HG03442 (cell line): ENCODE data around the gene NAA80.
"Not testable (repeated sequence)": the region's sequence is repeated elsewhere in the genome, so short reads cannot be mapped to it uniquely, and the experiment has no call there.

Experiments
- ATAC-seq: cut with Tn5 transposase; IDR thresholded peaks from one replicate; pipeline ENCODE4 v1.9.1; 2021; ENCODE audit warnings: mild to moderate bottlenecking, moderate library complexity; ENCODE audit not compliant: unreplicated experiment

The NAA80 gene

DNA sequence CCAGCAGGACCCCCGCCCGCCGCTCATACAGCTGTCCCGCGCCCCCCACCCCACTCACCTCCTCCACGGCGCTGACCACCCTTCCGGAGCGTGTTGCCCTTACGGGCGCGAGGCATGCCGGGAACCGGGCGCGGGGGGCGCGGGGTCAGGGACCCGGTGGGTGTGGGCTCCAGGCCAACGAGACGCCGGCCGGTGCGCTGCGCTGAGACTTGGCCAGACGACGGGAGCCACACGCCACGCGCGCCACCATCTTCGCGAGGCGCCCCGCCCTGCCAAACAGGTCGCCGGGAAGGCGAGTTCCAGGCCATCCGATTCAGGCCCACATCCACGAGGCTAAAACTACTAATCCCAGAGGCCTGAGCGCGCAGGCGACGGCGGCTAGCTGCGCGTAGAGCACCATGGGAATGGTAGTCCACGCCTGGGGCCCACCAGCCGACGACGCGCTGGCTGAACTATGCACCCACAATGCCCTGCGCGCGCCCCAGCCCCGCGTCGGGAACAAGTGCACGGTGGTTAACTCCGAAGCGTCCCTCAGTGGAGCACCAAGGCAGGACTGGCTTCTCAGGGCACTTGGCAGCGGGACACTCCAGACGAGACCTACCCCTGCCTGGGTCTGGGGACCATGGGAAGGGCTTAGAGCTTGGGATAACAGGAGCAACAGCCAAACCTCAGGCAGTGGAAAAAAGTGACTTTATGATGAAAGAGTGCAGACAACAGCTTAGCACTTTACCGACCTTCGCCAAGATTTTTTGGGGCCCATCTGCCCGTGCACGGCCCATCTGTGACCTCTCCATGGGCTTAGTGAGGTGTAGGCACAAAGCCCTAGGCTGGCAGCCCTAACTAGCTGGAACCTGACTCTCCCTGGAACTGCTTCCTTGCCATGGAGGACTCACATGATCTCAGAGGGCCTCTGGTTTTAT lies 6.8 kb downstream of the NAA80 start, which contains the start of gene IFRD2:
TSS of gene IFRD2 (minus strand) at position 271 of the 920 bp plus-strand sequence. CDS start at position 116, 155 bp downstream.
- ATAC-seq: peak; percentile 91

- ATAC-seq: no peak
These were observed 9.0 kb downstream of the NAA80 start for GRCh38 chr3:50290161-50290641.

DNA sequence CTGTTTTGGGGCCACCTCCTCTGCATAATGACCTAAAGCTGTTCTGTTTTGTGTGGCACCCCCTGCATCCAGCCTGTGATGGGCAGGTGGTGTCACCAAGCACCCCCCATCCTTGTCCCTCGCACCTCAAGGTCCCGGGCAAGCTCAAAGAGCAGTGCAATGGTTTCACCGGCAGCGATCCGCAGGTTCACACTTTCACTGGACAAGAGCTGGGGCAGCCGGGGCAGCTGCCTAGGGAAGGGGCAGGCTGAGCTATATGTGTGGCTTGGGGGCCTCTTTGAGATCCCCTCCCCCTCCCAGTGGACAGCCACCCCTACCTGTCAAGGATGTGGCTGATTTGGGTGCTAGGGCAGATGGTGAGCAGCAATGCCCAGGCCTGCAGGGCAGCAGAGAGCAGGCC lies 10.1 kb downstream of the NAA80 start:
- no peak for ATAC-seq

- no peak for ATAC-seq
These were observed 10.7 kb downstream of the NAA80 start for GRCh38 chr3:50288387-50289007.

DNA sequence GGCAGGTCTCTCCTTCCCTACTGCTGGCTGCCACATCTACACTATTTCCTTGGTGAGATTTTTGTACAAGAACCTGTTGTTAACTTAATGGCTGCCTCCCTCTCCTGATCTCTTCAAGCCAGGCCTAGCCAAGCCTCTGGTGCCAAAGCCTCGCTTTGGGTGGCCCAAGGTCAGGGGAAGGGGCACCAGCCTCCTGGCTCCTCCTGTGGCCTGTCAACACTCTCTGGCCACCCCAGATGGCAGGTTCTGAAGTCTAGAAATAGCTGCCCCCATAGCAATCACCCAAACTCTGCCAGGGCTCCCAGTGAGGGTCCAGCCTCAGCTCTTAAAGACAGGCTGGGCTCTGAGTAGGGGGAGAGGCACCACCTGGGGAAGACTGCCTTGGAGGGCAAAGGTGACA lies 11.9 kb downstream of the NAA80 start:
- no peak for ATAC-seq

DNA sequence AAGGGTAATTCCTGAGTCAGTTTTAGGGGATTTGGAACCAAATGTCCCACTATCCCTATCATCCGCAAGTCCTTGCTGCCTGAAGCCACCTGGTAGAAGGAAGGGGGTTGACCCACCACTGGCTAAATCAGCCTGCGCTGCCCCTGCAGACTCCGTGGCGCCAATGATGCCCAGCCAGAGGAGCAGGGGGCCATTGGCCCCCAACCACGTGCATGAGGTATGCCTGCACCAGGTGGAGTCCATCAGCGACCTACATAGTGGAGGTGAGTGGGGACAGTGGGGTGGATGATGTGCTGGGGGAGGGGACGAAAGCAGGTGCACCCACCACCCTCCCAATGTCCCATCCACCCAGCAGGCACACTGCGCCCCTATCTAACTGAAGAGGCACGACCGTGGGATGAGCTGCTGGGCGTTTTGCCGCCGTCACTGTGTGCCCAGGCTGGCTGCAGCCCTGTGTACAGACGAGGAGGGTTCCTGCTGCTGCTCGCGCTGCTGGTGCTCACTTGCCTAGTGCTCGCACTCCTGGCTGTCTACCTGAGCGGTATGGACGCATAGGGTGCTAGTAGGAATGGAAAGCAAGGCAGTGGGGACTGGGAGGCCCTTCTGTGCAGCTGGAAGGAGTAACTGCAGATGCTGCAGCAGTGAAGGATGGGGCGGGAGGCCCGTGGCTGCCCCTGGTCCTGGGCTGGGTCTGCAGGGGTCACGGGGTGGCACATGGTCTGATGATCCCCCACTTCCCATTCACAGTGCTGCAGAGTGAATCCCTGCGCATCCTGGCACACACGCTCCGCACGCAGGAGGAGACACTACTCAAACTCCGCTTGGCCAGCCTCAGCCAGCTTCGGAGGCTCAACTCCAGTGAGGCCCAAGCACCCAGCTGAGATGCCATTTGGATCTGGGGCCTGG lies 12.6 kb downstream of the NAA80 start:
- ATAC-seq: no peak

- not testable (repeated sequence) for ATAC-seq
These were observed 15.1 kb downstream of the NAA80 start for GRCh38 chr3:50284121-50284520.

- ATAC-seq: no peak
These were observed 19.8 kb downstream of the NAA80 start for GRCh38 chr3:50279255-50280016.

DNA sequence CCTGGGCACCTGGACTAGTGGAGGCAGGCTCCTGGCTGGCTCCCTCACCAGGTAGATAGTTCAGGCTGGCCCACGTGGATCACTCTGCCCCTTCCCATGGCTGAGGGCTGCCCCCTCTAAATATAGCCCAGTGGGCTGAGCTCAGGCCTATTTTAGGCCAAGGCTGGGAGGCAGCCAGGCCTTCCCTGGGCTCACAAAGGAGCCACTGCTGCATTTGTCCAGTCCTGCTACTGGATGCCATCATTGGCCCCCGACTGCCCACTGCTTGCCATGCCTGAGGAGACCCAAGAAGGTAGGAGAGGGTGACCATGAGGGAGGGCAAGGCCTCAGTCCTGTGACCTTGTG lies 20.4 kb downstream of the NAA80 start, which contains the start of gene LSMEM2:
TSS of gene LSMEM2 (plus strand) at position 208 of the 345 bp plus-strand sequence. CDS start at position 235, 27 bp downstream.
- no peak for ATAC-seq

- ATAC-seq: no peak
These were observed 20.9 kb downstream of the NAA80 start for GRCh38 chr3:50278123-50278879.

DNA sequence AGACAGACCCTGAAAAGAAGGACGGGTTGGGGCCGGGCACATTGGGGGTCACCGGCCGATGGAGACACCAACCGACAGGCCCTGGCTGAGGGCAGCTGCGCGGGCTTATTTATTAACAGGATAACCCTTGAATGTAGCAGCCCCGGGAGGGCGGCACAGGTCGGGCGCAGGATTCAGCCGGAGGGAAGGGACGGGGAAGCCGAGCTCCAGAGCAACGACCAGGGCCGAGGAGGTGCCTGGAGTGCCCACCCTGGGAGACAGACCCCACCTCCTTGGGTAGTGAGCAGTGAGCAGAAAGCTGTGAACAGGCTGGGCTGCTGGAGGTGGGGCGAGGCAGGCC lies 22.5 kb downstream of the NAA80 start:
- no peak for ATAC-seq

DNA sequence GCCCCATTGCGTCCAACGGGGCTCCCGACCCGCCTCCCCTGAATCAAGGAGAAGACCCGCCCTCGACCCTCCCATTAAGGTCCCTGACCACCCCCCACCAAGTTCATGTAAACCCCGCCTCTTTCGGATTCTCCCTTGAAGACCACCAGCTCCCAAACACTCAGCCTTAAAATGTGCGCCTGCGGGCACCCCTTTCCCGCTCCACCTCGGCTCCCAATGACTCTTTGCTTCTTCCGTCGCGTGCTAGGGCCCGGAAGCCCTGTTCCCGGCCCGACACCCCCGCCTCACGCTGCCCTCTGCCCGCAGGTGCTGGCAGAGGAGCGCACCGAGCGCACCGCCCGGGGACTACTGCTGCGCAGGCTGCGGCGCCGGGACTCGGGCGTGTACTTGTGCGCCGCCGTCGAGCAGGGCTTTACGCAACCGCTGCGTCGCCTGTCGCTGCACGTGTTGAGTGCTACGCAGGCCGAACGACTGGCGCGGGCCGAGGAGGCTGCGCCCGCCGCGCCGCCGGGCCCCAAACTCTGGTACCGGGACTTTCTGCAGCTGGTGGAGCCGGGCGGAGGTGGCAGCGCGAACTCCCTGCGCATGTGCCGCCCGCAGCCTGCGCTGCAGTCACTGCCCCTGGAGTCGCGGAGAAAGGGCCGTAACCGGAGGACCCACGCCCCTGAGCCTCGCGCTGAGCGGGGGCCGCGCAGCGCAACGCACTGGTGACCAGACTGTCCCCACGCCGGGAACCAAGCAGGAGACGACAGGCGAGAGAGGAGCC lies 23.0 kb downstream of the NAA80 start:
- ATAC-seq: no peak

DNA sequence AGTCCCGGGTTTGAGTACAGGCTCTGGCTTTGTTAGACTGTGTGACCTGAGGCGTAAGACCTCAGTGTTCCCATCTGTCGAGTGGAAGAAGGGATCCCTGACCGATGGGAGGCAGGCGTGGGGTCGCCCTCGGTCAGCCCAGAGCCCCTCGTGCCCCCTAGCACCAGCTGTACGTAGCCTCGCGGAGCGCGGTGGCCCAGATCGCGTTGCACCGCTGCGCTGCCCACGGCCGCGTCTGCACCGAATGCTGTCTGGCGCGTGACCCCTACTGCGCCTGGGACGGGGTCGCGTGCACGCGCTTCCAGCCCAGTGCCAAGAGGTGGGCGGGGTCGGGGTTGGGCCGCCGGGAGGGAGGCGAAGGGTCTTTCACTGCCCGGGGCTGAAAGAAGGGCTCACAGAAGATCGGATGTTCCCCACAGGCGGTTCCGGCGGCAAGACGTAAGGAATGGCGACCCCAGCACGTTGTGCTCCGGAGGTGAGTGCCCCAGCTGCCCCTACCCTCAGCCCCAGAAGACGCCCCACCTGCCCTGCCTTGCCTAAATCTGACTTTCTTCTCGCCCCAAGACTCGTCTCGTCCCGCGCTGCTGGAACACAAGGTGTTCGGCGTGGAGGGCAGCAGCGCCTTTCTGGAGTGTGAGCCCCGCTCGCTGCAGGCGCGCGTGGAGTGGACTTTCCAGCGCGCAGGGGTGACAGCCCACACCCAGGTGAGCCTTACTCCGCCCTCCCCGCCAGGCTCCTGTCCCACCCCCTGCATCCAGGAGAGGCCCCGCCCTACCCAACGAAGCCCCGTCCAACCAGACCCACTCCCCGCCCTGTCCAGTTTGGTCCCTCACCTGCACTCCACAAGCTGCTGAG lies 23.8 kb downstream of the NAA80 start:
- ATAC-seq: no peak

DNA sequence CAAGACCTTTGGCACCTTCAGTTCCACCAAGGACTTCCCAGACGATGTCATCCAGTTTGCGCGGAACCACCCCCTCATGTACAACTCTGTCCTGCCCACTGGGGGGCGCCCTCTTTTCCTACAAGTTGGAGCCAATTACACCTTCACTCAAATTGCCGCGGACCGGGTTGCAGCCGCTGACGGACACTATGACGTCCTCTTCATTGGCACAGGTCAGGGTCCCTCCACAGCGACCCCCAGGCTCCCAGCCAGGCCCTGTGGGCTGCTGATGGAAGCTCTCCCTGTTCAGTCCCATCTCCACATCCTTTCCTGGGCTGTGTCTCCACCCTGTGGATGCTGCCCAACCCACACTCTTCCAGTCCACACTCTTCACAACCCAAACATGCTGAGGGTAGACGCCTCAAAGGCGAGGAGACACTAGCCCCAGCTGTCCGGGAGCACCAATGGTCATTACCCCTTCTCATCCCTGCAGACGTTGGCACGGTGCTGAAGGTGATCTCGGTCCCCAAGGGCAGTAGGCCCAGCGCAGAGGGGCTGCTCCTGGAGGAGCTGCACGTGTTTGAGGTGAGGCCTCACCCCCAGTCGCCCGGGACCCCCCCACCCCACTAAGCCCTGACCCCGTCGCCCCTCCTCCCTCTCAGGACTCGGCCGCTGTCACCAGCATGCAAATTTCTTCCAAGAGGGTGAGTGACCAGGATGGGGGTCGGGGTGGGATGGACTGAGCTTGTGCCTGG lies 24.7 kb downstream of the NAA80 start:
- no peak for ATAC-seq

GRCh38 chr3:50273689-50274065 lies 25.5 kb downstream of the NAA80 start:
- ATAC-seq: no peak

DNA sequence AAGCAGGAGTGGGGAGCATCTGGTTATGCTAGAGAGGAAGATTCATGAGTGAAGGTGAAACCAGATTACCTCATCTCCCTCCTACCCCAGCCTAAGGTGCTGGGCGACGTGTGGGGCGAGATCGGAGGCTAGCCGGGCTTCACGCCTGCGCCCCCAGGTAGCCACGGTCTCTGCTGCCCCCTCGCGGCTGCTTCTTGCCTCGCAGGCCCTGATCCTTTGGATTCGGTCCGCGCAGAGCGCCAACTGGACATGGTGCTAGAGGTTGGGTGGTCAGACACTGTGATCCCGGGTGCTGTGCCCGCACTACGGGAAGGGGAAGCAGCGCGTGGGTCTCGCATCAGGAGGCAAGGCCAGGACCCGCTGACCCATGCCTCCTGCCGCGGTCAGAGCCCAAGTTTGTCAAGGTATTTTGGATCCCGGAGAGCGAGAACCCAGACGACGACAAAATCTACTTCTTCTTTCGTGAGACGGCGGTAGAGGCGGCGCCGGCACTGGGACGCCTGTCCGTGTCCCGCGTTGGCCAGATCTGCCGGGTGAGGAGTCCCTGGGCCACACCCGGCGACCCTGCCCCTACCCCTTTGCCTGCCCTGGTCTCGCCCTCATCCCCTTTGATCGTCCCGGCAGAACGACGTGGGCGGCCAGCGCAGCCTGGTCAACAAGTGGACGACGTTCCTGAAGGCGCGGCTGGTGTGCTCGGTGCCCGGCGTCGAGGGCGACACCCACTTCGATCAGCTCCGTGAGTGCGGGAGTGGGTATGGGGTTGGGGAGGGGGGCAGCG lies 26.1 kb downstream of the NAA80 start:
- ATAC-seq: peak; percentile 82

- ATAC-seq: not testable (repeated sequence)
These were observed 26.7 kb downstream of the NAA80 start for GRCh38 chr3:50272538-50272910.
